Heart right ventricle (tissue), 16 donors: ENCODE results near the gene MTSS2. TPM values are rescaled to one million over a fixed set of nuclear protein-coding genes. Genes with fewer than 3 reads are reported as not detected.
A peak's percentile ranks its signal among the peaks of the same experiment; 100 is the strongest.

ENCODE experiments used
- ATAC-seq, 8 donors: fragments of 200-7000 bp; cut with Tn5 transposase; one replicate each; pipeline ENCODE4 v1.9.1; 2020; ENCODE audit warnings: mild to moderate bottlenecking in 8 of 8, moderate library complexity in 8 of 8, moderate number of reproducible peaks in 1 of 8
- DNase-seq, 2 donors: peaks; one replicate each; pipeline ENCODE4 v3.0.0-alpha.2; 2020
- H3K27ac ChIP-seq, 10 donors: fragments of 200-600 bp; sonication (generic) in 2 of 10; one replicate each; pipeline versions ENCODE4 v1.5.0 to v1.8.0; 2020 to 2022; ENCODE audit warnings: mild to moderate bottlenecking in 3 of 10
- H3K27me3 ChIP-seq, 7 donors: fragments of 200-600 bp; one replicate each; pipeline ENCODE4 v1.8.0; 2021 to 2022; ENCODE audit warnings: mild to moderate bottlenecking in 2 of 7
- H3K36me3 ChIP-seq, 9 donors: fragments of 200-600 bp; sonication (generic) in 1 of 9; one replicate each; pipeline versions ENCODE4 v1.5.0 to v1.8.0; 2020 to 2022; ENCODE audit warnings: mild to moderate bottlenecking in 2 of 9
- H3K4me1 ChIP-seq, 9 donors: fragments of 200-600 bp; sonication (generic) in 1 of 9; one replicate each; pipeline versions ENCODE4 v1.5.0 to v1.8.0; 2020 to 2022; ENCODE audit warnings: mild to moderate bottlenecking in 4 of 9
- H3K4me3 ChIP-seq, 10 donors: fragments of 200-600 bp; sonication (generic) in 2 of 10; one replicate each; pipeline versions ENCODE4 v1.5.0 to v1.8.0; 2020 to 2022; ENCODE audit warnings: mild to moderate bottlenecking in 7 of 10, moderate library complexity in 2 of 10
- H3K9me3 ChIP-seq, 11 donors: fragments of 200-600 bp in 10 of 11; sonication (generic) in 2 of 11; one replicate each; pipeline versions ENCODE4 v1.5.0 to v1.8.0; 2013 to 2022; ENCODE audit warnings: mild to moderate bottlenecking in 2 of 11, control low read depth in 1 of 11, moderate library complexity in 1 of 11
- CTCF ChIP-seq, 9 donors: fragments of 200-600 bp; sonication (generic) in 2 of 9; IDR thresholded peaks; one replicate each; pipeline versions ENCODE4 v1.5.0 to v1.8.0; 2021 to 2022; ENCODE audit warnings: antibody characterized with exemption in 9 of 9, mild to moderate bottlenecking in 5 of 9, moderate library complexity in 1 of 9
- WGBS, 2 donors: extraction: QIAGEN DNeasy Blood & Tissue Kit; methylation state at CpG; one replicate each; pipeline ENCODE4 v1.1.7; 2013; ENCODE audit warnings: inconsistent platforms in 1 of 2; 5-methylcytosine and 5-hydroxymethylcytosine counted together
- intact Hi-C, 10 donors: fragments of 100-400 bp; cut with DNase I; formaldehyde crosslinking; loops; one replicate each; pipeline versions ENCODE4 v1.11.1 to v1.14.2; 2022
- polyA plus RNA-seq, 2 donors: library from polyadenylated mRNA; stranded (reverse); fragments of 200-250 nt; gene quantifications; one replicate each; pipeline ENCODE4 v1.2.3, GENCODE V29; 2013
- total RNA-seq, 10 donors: library from RNA; stranded (reverse); fragmentation: NEBNext Ultra II Directional in 3 of 10; extraction: Animal tissue kit (Norgen Biotek cat#: 25700) in 3 of 10; gene quantifications; one replicate each; pipeline versions ENCODE4 v1.2.1 to v1.2.4, GENCODE V29; 2021 to 2023
- donor health status: Arrhythmogenic right ventricular cardiomyopathy.
- donor health status: ischemic (EF 13 %, LVEDD 7.1; RV severe dilation, severe dysfunction).
- donor health status: healthy with polysubstance abuse.
- donor health status: DM: no; HTN: yes; CAD: no.
- donor health status: DM: no; HTN: no; CAD: no.
- donor health status: ischemic (EF 25% LVEDD 6.9; RV normal size, moderate dysfunction).
- donor health status: ischemic (EF 25% LVEDD 5.7; RV mildly dilated, moderate dysfunction).
- donor health status: healthy.
- donor health status: DM: yes; HTN: yes; CAD: no.
- donor health status: Ischemic cardiomyopathy.
- donor health status: ischemic (EF 35%, LVEDD 5.7; RV mildly dilated, moderate dysfunction).
- donor health status: nonischemic (EF 11% LVEDD 7.7; RV severe dilation, severe dysfunction).
- donor health status: DM: yes; HTN: yes; CAD: no.
- donor health status: PGD.
- donor health status: ischemic (EF 29% LVEDD 5.4; RV normal size, mild dysfunction).
- donor health status: nonischemic (EF 23%, LVEDD 6.1; RV moderate dilation, normal function).

Gene MTSS2
- total and polyA plus RNA-seq, 12 donors: 39.0 to 121 (median 58.9) TPM

DNA sequence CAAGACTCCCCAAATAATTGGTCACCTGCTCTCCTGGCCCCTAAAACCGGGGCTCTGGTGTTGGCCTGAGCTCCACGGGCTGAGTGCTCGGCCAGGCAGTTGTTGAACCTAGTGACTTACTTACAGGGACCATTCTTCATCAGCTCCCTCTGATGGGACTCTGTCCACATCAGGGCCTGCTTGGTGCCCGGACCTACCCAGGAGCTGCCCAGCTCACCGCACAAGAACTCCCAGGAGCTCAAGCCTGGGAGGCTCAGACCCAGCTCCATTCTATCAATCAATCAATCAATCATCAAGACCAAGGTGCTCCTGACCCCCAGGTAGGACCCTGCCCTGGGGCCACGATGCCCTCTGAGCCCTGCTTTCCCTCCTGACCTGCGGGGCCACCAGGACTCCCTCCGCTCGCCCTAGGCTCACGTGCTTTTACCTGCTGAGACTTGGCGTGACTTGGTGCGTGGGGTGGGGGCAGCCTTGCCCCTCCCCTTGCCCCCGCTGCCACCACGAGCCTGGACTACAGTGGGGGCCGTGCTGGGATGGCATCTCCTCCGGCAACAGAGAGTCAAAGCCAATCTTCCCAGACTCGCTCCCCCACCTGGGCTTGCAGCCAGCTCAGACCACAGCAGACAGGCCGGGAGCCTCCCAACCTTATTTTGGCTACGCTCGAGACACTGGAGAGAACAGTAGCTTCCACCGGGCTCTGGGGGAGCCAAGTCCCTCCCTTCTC is 23.8 kb downstream of the MTSS2 start:
- ATAC-seq: peak in 7 of 8 donors; percentile 8 to 48 (median 22)
- Histone ChIP-seq H3K4me3 (no peak overlapping the region), H3K4me1 (peaks cover 0 to 26% (median 9%) of the 10 kb centered on the region in 9 donors), H3K36me3 (peaks cover 4 to 53% (median 38%) of the 10 kb centered on the region in 9 donors), H3K27ac (peak overlapping the region in 2 of 10 donors; percentile 3 to 15), H3K27me3 (no peaks in the 10 kb centered on the region), H3K9me3 (no peaks in the 10 kb centered on the region)
- DNase-seq: no peak
- intact Hi-C loops: no loop called here
- 65 to 67% methylated on average over 21 of the region's 21 CpGs for WGBS, 2 donors
- TF ChIP-seq CTCF (IDR thresholded peaks at IDR 0.05): no peak

DNA sequence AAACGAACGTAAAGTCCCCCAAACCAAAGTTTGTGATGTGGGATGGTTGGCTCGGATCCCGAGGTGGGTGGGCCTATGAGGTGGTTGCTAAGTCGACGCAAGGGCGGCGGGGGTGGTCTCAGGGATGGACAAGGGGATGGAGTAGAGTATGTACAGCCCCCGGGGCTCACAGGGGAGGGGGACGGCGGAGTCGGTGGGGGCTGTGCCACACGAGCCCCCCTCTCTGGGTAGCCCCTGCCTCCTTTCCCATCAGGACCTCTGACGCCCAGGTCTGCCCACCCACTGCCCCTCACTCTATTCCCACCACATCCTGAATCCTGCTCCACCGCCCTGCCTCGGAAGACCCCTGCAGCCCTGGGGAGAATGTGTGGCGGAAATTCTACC is 24.3 kb downstream of the MTSS2 start:
- Histone ChIP-seq H3K36me3 (peaks cover 4 to 47% (median 33%) of the 10 kb centered on the region in 9 donors), H3K9me3 (no peaks in the 10 kb centered on the region), H3K4me3 (no peak overlapping the region), H3K27me3 (no peaks in the 10 kb centered on the region), H3K4me1 (peaks cover 0 to 26% (median 9%) of the 10 kb centered on the region in 9 donors), H3K27ac (peak overlapping the region in 1 of 10 donors; percentile 15)
- intact Hi-C loops: no loop called here
- DNase-seq (no peak), ATAC-seq (no peak)
- 78 to 80% methylated on average over 17 of the region's 17 CpGs for WGBS, 2 donors
- no peak for TF ChIP-seq CTCF (IDR thresholded peaks at IDR 0.05)

GRCh38 chr16:70660672-70661350 is 25.0 kb downstream of the MTSS2 start:
- no peak overlapping the region for H3K27ac ChIP-seq
- intact Hi-C loops: no loop called here
- peaks cover 4 to 40% (median 26%) of the 10 kb centered on the region in 9 donors for H3K36me3 ChIP-seq
- H3K4me3 ChIP-seq: no peak overlapping the region
- H3K27me3 ChIP-seq: no peaks in the 10 kb centered on the region
- peaks cover 0 to 22% (median 9%) of the 10 kb centered on the region in 9 donors for H3K4me1 ChIP-seq
- WGBS, 2 donors: 56 to 57% methylated on average over 7 of the region's 7 CpGs
- ATAC-seq (no peak), DNase-seq (no peak)
- no peak for TF ChIP-seq CTCF (IDR thresholded peaks at IDR 0.05)
- H3K9me3 ChIP-seq: no peaks in the 10 kb centered on the region

DNA sequence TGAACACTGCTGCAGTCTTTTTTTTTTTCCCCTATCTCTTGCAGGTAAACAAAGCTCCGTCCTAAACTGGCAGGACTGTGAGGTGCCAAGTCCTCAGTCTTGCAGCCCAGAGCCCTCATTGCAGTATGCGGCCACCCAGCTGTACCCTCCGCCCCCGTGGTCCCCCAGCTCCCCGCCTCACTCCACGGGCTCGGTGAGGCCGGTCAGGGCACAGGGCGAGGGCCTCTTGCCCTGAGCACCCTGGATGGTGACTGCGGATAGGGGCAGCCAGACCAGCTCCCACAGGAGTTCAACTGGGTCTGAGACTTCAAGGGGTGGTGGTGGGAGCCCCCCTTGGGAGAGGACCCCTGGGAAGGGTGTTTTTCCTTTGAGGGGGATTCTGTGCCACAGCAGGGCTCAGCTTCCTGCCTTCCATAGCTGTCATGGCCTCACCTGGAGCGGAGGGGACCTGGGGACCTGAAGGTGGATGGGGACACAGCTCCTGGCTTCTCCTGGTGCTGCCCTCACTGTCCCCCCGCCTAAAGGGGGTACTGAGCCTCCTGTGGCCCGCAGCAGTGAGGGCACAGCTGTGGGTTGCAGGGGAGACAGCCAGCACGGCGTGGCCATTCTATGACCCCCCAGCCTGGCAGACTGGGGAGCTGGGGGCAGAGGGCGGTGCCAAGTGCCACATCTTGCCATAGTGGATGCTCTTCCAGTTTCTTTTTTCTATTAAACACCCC is 25.7 kb downstream of the MTSS2 start:
- Histone ChIP-seq H3K27ac (no peak overlapping the region), H3K27me3 (no peaks in the 10 kb centered on the region), H3K9me3 (no peaks in the 10 kb centered on the region), H3K4me3 (no peak overlapping the region), H3K36me3 (peaks cover under 1 to 33% (median 21%) of the 10 kb centered on the region in 9 donors), H3K4me1 (peaks cover 0 to 22% (median 9%) of the 10 kb centered on the region in 9 donors)
- no peak for TF ChIP-seq CTCF (IDR thresholded peaks at IDR 0.05)
- intact Hi-C loops: loop anchor here in 8 of 10 donors (5.0 to 10.0 kb wide), 8 partner anchors 85 to 495 kb away; no protein-coding TSS in a partner anchor
- peak in 2 of 8 donors; percentile 3 to 10 for ATAC-seq
- WGBS, 2 donors: 71 to 85% methylated on average over 16 of the region's 16 CpGs
- no peak for DNase-seq
